ENCODE results near the gene OSBPL2. TPM values are rescaled to one million over a fixed set of nuclear protein-coding genes. Genes with fewer than 3 reads are reported as not detected.

OSBPL2 gene
- total RNA-seq, 1 experiment from 2014 or later: 36.9 TPM

DNA sequence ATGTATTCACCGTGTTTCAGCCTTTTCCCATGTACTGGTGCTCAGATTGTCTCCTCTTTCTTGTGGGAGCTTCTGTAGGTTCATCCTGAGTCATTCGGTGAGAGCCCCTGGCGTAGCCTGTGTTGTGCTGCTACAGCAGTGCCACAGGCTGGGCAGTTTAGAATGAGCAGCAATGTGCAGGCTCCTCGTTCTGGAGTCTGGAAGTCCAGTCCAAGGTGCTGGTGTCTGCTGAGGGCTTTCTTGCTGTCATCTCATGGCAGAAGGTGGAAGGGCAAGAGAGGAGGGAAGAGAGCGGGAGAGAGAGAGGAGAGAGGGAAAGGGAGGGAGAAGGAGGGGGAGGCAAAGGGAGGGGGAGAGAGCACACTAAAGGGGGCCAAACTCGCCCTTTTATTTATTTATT is 15.1 kb downstream of the OSBPL2 start:
- H4K20me1 ChIP-seq (ENCODE audit: insufficient read depth): no peaks in the 10 kb centered on the region
- ChIA-PET RAD21 (ENCODE audit: low non-redundant PET in 1 of 2, low total read pairs in 2 of 2, uncharacterized antibody in 2 of 2, unreplicated experiment in 2 of 2) (interaction anchor here in 1 of 2 experiments (0.6 kb wide), 1 partner anchor 49 kb away, joined by 5 read pairs; no protein-coding TSS in a partner anchor), CTCF (no interaction called here), POLR2A (no interaction called here)
- DNase-seq (ENCODE audit: low read depth, low spot score) (no peak), ATAC-seq (no peak)
- H3K4me2 ChIP-seq (ENCODE audit: low read length): no peak overlapping the region
- H3K27ac ChIP-seq (ENCODE audit: low read depth, low read length): no peak overlapping the region
- BruUV-seq (replicated peaks): no TSS peak
- H3K9ac ChIP-seq (ENCODE audit: low read length): no peak overlapping the region
- H3K4me3 ChIP-seq (replicated peaks in 1 of 2; ENCODE audit: low read depth in 1 of 2, low read length in 2 of 2): no peak overlapping the region
- intact Hi-C loops (cut with micrococcal nuclease): no loop called here
- no peaks in the 10 kb centered on the region for H3K27me3 ChIP-seq (ENCODE audit: insufficient read depth, low read length)
- H3K36me3 ChIP-seq (ENCODE audit: control insufficient read depth in 1 of 2, insufficient read depth in 2 of 2, low read length in 2 of 2): no peaks in the 10 kb centered on the region; a peak in 1 of 4 replicates
- no peaks in the 10 kb centered on the region for H3K9me3 ChIP-seq (ENCODE audit: control insufficient read depth in 1 of 2, insufficient read depth in 1 of 2, low read depth in 1 of 2, low read length in 2 of 2)
- no peaks in the 10 kb centered on the region for H3K9me2 ChIP-seq (ENCODE audit: insufficient read depth)
- no peak overlapping the region for H2AFZ ChIP-seq (ENCODE audit: low read depth, low read length, poor library complexity, severe bottlenecking)
- TF ChIP-seq EZH2 (IDR thresholded peaks at IDR 0.05) (no peak), CBX3 (IDR thresholded peaks at IDR 0.05; ENCODE audit: low read depth) (no peak), RAD21 (IDR thresholded peaks at IDR 0.05; ENCODE audit: low read depth) (no peak), EZH2phosphoT487 (IDR thresholded peaks at IDR 0.05; ENCODE audit: borderline replicate concordance) (no peak), YY1 (IDR thresholded peaks at IDR 0.05; ENCODE audit: extremely low read depth, insufficient replicate concordance, low read depth, low read length) (no peak), SP1 (IDR thresholded peaks at IDR 0.05; ENCODE audit: low read depth) (no peak), ATF3 (IDR thresholded peaks at IDR 0.05) (no peak), SIN3A (IDR thresholded peaks at IDR 0.05; ENCODE audit: low read depth) (no peak), ZBTB33 (IDR thresholded peaks at IDR 0.05; ENCODE audit: extremely low read depth, insufficient replicate concordance, low read length) (no peak), MAX (IDR thresholded peaks at IDR 0.05) (no peak), EGR1 (IDR thresholded peaks at IDR 0.05; ENCODE audit: low read depth) (no peak), POLR2AphosphoS5 (IDR thresholded peaks at IDR 0.05; ENCODE audit: low read depth, low read length) (no peak), POLR2A (IDR thresholded peaks at IDR 0.05; ENCODE audit: borderline replicate concordance, extremely low read depth, insufficient read depth, insufficient read length) (no peak), CEBPB (IDR thresholded peaks at IDR 0.05; ENCODE audit: low read depth) (no peak), JUND (IDR thresholded peaks at IDR 0.05) (no peak), ZNF274 (IDR thresholded peaks at IDR 0.05; ENCODE audit: low read depth, low read length) (no peak), CTCF (IDR thresholded peaks at IDR 0.05 in 2 of 3, conservative IDR thresholded peaks at IDR 0.05 in 1 of 3; ENCODE audit: borderline replicate concordance in 1 of 3, insufficient read depth in 1 of 3, low read depth in 2 of 3, low read length in 2 of 3) (no peak), REST (IDR thresholded peaks at IDR 0.05; ENCODE audit: low read depth) (no peak)
- H3K79me2 ChIP-seq (ENCODE audit: insufficient read depth, low read length): peaks cover 18% of the 10 kb centered on the region; the same call in 1 of the 2 replicates
- H3K4me1 ChIP-seq (ENCODE audit: control insufficient read depth in 1 of 2, insufficient read depth in 2 of 2, low read length in 2 of 2): peaks cover 4 to 7% of the 10 kb centered on the region in 2 experiments; a peak in 2 of 4 replicates

Data from HCT116 (cell line).